GM18868 (cell line): Measurements from ENCODE around the gene TBXA2R.
A peak's percentile ranks its signal among the peaks of the same experiment; 100 is the strongest.

Experiments
- ATAC-seq: cut with Tn5 transposase; IDR thresholded peaks from one replicate; pipeline ENCODE4 v1.9.1; 2021; ENCODE audit warnings: mild to moderate bottlenecking, moderate library complexity; ENCODE audit not compliant: unreplicated experiment

Gene TBXA2R

DNA sequence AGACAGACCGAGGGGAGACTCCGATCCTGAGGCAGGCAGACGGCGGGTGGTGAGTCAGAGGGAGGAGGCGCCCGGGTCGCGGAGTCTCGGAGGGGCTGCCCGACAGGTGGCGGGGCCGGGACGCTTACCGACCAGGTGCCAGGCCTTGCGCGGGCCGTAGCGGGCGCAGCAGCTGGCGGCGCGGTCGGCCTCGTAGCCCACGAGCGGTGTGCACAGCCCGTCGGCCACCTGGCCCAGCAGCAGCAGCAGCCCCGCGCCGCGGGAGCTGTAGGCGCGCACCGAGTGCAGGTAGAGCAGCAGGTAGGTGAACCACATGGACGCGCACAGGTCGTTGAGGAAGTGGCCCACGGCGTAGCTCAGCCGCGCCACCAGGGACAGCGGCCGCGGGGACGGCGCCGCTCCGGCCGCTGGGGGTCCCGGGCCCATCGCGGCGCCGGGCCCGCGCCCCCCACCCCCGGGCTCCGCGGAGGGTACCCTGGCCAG is 49.7 kb downstream of the TBXA2R start:
- ATAC-seq, result peak; percentile 25

DNA sequence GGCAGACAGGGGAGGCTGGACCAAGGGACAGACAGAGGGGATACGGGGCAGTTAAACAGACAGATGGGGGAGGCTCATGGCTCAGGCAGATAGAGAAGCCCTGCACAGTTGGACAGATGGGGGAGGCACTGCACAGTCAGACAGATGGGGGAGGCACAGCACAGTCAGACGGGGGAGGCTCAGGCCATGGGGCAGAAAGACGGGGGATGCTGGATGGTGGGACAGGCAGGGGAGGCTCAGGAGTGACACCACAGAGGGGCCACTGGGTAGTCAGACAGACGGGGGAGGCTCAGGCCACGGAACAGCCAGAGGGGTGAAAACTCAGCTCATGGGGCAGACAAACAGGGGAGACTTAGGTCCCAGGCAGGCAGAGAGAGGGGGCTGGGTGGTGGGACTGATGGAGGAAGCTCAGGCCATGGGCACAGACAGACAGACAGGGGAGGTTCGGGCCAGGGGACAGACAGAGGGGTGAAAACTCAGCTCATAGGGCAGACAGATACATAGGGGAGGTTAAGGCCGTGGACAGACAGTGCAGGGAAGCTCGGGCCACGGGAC is 50.2 kb downstream of the TBXA2R start:
- no peak for ATAC-seq

DNA sequence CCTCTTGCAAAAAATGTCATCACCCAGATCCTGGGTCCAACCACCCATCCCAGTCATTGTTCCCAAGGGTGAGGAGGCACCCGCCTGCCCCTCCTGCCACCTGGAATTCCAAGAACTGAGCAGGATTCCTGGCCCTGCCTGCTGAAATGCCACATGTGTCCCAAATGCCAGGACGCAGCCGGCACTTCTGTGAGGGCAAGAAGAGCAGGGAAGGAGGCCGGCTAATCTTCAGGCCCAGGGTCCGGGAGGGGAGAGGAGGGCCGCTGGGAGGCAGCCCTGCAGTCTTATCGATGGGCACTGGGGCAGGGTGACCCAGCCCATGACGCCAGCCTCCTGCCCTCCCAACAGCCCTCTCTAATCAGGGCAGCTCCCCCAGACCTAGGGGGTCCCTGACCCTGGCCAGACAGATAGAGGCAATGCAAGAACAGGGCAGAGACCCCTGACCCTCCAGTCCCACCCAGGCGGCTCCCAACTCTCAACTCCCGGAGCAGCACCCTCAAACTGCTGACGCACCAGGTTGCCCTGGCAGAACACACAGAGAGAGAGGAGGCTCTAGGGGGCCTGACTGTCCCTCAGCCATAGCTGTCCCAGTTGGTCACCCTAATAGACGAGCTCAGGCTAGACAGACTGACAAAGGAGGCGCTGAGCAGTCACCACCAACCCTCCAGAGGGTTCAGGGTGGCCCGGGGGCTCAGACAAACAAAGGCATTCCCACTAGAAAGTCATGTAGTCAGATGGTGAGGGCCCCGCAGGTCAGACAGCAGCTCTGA is 50.8 kb downstream of the TBXA2R start:
- ATAC-seq, result no peak

DNA sequence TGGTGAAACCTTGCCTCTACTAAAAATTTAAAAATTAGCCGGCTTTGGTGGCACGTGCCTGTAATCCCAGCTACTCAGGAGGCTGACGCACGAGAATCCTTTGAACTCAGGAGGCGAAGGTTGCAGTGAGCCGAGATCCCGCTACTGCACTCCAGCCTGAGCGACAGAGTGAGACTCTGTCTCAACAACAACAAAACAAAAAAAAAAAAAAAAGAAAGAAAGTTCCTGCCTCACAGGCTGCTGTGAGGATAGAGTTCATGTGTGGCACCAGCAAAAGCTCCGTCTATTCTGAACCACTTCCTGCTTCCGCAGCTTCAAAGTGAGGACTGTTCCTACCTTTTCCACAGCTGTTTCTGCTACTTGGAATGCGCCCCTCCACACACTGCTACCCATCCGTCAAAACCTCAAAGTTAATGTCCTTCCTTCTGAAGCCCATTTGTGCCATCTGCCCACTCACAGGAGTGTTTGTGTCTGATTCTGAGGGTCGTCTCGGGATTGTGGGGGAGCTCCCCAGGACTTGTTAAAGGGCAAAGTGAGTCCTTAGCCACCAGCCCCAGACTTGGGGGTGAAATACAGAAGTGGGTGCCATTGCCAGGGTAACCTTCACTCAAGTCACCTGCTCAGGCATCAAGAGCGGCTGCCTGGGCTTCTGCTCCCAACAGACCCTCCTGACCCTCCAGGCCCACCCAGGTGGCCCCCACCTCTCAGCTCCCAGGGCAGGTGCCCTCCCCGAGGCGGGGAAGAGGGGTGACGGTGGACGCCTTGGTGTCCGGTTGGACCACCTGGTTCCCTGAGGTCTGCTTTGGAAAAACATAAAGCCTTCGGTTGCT is 52.2 kb downstream of the TBXA2R start:
- ATAC-seq, result no peak

DNA sequence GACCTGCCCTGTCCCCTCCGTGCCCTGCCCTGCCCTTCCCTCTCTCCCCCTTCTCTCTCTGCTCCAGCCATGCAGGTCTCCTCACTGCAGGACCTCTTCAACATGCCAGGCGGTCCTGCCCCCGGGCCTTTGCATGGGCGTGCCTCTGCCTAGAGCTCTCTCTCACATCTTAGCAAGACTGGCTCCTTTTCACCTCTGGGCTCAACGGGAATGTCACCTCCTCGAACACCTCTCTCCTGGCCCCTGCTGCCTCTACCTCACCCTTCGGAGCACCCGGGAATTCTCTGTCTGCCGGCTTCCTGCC is 54.9 kb downstream of the TBXA2R start:
- ATAC-seq, result no peak

DNA sequence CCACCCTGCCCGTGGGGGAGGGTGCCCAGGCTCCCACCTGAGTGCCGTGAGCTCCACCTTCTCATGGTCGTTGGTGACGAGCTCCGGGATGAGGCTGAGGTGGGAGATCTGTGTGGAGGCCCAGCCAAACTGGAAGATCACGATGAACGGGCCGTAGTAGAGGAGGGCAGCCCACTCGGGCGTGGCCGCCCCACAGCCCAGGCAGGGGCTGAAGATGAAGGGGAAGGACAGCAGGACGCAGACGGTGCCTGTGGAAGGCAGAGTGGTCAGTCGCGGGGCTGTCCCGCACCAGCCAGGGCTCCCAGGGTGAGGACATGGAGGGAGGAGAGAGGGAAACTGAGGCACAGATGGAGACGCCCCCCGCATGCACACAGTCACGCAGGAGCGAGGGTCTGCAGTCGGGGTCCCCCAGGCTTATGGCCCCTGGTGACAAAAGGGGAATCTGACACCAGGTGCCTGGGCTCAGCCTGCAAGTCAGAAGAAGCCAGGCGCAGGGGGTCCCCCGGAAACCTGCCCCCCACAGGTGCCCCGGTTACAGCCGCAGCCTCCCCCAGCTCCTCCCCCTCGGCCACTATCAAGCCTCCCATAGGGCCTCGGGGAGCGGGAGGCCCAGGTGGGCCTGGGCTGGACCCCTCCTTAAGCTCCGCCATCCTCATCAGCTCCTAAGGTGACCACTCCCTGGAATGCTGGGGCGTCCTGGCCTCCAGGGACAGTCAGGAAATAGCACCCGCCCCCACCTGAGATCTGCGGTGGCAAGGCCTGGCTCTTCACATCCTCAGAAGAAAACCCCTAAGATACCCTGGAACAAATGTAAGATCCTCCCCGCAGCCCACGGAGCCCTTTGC is 55.5 kb downstream of the TBXA2R start:
- no peak for ATAC-seq

DNA sequence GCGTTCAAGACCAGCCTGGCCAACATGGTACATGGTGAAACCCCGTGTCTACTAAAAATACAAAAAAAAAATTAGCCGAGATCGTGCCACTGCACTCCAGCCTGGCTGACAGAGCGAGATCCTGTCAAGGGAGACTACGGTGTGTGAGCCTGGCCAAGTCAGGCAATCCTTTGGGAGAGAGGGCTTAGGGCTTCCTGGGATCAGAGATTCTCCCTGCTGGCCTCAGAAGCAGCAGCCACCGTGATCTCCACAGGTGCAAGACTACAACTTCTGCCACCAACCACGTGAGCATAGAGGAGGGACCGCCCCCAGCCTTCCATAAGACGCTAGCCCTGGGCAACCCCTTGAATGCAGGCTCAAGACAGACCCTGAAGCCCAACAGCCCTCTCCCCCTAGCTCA is 56.9 kb downstream of the TBXA2R start:
- no peak for ATAC-seq

DNA sequence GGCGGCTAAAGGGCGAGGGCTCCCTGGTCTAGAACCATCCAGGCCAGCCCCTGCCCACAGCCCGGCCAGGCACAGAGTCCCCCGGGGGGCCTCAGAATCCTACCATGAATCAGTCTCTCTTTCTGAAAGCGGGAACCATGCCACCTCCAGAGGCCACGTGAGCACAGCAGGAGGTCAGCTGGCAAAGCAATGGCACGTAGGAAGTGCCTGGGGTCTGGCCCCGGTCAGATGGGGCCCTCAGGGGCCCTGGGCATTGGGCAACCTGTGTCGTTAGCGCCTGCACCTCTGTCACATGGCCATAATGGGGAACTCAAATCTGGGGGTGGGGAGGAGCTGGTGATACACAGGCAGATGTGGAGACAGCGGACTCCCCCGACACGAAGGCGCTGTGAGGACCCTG is 58.1 kb downstream of the TBXA2R start:
- ATAC-seq, result no peak

DNA sequence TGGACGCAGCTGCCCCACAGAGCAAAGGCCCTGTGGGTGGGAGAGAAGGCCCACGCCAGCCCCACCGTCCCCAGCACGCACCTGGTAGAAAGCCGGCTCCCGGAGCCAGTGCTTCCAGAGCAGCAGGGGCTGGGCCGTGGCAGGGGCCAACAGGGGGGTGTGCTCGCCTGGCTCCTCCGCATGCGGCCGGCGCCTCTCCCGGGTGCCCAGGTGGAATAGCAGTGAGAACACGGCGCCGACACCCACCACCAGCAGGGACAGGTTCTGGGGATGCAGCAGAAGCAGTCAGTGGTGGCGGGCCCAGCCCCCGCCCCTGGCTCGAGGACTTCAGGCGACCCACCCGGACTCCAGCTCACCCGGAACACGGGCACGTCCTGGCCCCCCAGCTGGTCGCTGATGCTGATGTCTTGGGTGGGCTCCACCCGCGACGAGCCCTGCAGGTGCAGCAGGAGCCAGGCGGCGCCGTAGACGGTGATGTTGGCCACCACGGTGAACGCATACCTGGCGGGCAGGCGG is 58.9 kb downstream of the TBXA2R start:
- ATAC-seq, result no peak

DNA sequence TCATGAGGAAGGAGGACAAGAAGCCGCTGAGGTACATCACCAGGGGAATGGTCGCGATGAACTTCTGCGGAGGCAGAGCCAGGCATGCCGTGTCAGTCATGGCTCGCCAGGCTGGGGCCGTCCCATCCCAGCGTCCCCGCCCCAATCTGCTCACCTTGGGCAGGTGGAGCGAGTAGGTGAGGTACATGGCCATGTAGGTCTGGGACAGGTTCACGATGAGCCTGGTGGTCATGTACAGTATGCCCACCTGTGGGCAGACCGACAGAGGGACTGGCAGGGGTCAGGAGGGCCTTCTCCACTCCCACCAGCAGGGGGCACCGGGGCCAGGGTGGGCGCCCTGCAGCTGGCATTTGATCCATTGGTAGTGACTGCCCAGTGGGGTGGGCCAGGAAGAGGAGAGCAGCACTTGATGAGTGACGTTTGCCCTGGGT is 59.4 kb downstream of the TBXA2R start:
- ATAC-seq, result no peak

DNA sequence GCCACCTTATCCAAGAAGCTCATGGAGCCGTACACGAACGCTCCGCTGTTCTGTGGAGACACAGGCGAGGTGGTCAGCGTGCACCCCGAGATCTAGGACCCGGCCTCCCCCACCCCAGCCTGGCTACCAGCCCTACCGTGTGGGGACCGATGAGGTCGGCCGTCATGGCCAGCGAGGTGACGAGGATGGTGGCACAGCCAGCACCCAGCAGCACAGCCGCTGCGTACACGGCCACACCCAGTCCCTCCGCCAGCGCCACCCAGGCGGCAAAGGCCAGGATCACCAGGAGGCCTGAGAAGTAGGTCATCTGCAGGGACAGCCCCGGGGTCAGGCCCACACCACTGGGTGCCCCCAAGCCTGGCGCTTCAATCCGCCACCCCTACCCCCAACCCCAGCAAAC is 60.6 kb downstream of the TBXA2R start:
- ATAC-seq, result no peak

DNA sequence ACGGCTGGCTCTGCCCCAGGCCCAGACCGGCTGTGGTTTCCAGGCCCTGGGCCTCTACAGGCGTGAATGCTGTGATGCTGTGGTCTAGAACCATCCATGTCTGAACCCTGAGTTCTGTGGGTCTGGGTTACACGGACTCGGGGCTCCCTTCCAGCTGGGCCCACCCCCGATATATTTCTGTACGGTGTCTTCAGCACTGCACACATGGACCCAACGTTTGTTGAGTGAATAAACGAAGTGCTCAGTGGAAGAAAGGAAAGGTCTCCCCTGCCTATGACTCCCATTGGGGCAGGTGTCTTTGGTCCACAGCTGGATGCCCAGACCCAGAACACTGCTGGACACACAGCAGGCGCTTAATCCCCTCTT is 61.0 kb downstream of the TBXA2R start:
- ATAC-seq, result no peak

DNA sequence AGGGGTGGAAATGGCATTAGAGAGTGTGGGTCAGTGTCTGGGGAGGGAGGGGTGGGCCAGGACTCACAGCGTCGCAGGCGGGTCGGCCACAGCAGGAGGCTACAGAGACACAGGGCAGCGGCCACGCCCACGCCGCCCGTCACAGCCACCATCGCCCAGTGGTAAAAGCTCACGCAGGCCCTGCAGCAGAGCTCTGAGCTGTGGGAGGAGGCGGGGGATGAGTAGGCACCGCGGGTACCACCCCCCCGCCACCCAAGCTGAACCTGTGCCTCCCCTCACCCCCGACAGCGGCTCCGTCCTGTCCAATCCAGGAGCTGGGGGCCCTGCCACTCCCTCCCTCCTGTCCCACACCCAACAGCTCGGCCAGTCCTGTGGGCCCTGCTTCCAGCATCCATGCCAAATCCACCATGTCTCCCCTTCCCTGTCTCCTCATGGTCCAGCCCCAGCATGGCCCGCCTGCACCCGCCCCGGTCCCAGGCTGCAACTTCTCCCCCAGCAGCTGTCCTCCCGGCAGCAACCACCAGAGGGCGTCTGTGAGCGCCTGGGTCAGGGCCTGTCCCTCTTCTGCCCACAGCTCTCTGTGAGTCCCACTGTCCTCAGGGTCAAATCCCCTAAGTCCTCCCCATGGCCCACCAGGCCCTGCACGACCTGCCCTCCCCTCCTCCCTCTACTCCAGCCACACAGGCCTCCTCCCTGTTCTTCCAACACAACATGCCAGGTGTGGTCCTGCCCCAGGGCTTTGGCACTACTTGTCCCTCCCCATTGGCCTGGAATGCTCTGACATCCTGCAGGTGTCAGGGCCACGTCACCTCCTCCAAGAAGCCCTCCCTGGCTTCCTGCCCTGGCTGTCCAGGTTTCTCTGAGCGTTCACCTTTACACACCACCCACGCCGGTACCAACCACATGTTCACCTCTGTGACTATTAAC is 61.7 kb downstream of the TBXA2R start:
- no peak for ATAC-seq
